ENCODE data around the gene GASK1A.

Gene GASK1A

GRCh38 chr3:43091481-43091880 lies 112.4 kb downstream of the GASK1A start:
- no peak for ATAC-seq

- no peak for ATAC-seq
Observed at GRCh38 chr3:43093006-43093405, 113.9 kb downstream of the GASK1A start.

- ATAC-seq = no peak
Observed at GRCh38 chr3:43093974-43094373, 114.9 kb downstream of the GASK1A start.

GRCh38 chr3:43094381-43094780 lies 115.3 kb downstream of the GASK1A start:
- ATAC-seq = no peak

- ATAC-seq = no peak
Observed at GRCh38 chr3:43094851-43095250, 115.7 kb downstream of the GASK1A start.

- ATAC-seq = no peak
Observed at GRCh38 chr3:43095370-43095769, 116.3 kb downstream of the GASK1A start.

- no peak for ATAC-seq
Observed at GRCh38 chr3:43096761-43097160, 117.7 kb downstream of the GASK1A start.

GRCh38 chr3:43097400-43098080 lies 118.4 kb downstream of the GASK1A start:
- ATAC-seq = no peak

- no peak for ATAC-seq
Observed at GRCh38 chr3:43098761-43099160, 119.7 kb downstream of the GASK1A start.

GRCh38 chr3:43102773-43103480 lies 123.8 kb downstream of the GASK1A start:
- no peak for ATAC-seq

- ATAC-seq = no peak
Observed at GRCh38 chr3:43104039-43104438, 124.9 kb downstream of the GASK1A start.

GRCh38 chr3:43104660-43105595 lies 125.8 kb downstream of the GASK1A start:
- peak; percentile 8 to 20 for ATAC-seq

- ATAC-seq = peak; percentile 96 to 98
Observed at GRCh38 chr3:43105596-43106292, 126.6 kb downstream of the GASK1A start, which contains the start of gene POMGNT2. Gene POMGNT2, minus strand, starts transcription at chr3:43106079. Its CDS starts 24,648 bp downstream, at chr3:43081431.

- no peak for ATAC-seq
Observed at GRCh38 chr3:43106293-43106628, 127.2 kb downstream of the GASK1A start.

All from activated CD4-positive, CD25-positive, alpha-beta regulatory T cell treated with anti-CD3 and anti-CD28 coated beads, Interleukin-2, amount 50 U/mL, for 24 hours (primary cell).